KMS-11 (cell line): Measurements from ENCODE around the gene MAPRE3.

Experiments used
- H2AFZ ChIP-seq: fragments of 200-600 bp; sonication (generic); 2 replicates; pipeline ENCODE4 v1.6.1; 2016; ENCODE audit warnings: antibody characterized with exemption, mixed run types, low read depth
- H3K27ac ChIP-seq: fragments of 200-600 bp; sonication (generic); 2 replicates; pipeline ENCODE4 v1.6.1; 2016; ENCODE audit warnings: mild to moderate bottlenecking, mixed run types
- H3K27me3 ChIP-seq: fragments of 200-600 bp; sonication (generic); 2 replicates; pipeline ENCODE4 v1.6.1; 2017; ENCODE audit warnings: mild to moderate bottlenecking, low read depth, mixed run types, moderate library complexity; ENCODE audit not compliant: insufficient read depth
- H3K36me3 ChIP-seq: fragments of 200-600 bp; sonication (generic); 2 replicates; pipeline ENCODE4 v1.6.1; 2017; ENCODE audit warnings: mild to moderate bottlenecking, mixed run types; ENCODE audit not compliant: insufficient read depth
- H3K4me1 ChIP-seq: fragments of 200-600 bp; sonication (generic); 2 replicates; pipeline ENCODE4 v1.6.1; 2016; ENCODE audit warnings: mild to moderate bottlenecking, low read depth, mixed run types; ENCODE audit not compliant: poor library complexity, severe bottlenecking
- H3K4me2 ChIP-seq: fragments of 200-600 bp; sonication (generic); 2 replicates; pipeline ENCODE4 v1.7.0; 2016; ENCODE audit warnings: mild to moderate bottlenecking, mixed run types
- H3K4me3 ChIP-seq: fragments of 200-600 bp; sonication (generic); IDR thresholded peaks from 2 replicates; pipeline ENCODE4 v1.6.1; 2017; ENCODE audit warnings: low read depth, low read length, mixed read lengths; ENCODE audit not compliant: insufficient read depth
- H3K79me2 ChIP-seq: fragments of 200-600 bp; sonication (generic); 2 replicates; pipeline ENCODE4 v1.6.1; 2016; ENCODE audit warnings: low read depth, mixed run types; ENCODE audit not compliant: insufficient read depth
- H3K9ac ChIP-seq: fragments of 200-600 bp; sonication (generic); 2 replicates; pipeline ENCODE4 v1.6.1; 2016; ENCODE audit warnings: mild to moderate bottlenecking, mixed run types
- H4K20me1 ChIP-seq: fragments of 200-600 bp; sonication (generic); 2 replicates; pipeline ENCODE4 v1.6.1; 2016; ENCODE audit warnings: mild to moderate bottlenecking, mixed run types; ENCODE audit not compliant: insufficient read depth
- CTCF ChIP-seq: fragments of 200-600 bp; sonication (generic); conservative IDR thresholded peaks from 2 replicates; pipeline ENCODE4 v1.6.1; 2017; ENCODE audit warnings: low read depth, mild to moderate bottlenecking, antibody characterized with exemption, low read length, moderate library complexity, mixed read lengths

Gene MAPRE3

GRCh38 chr2:27001950-27002349 lies 31.5 kb downstream of the MAPRE3 start:
- no peak for TF ChIP-seq CTCF
- Histone ChIP-seq H3K27ac (no peak overlapping the region), H3K9ac (no peak overlapping the region), H4K20me1 (no peaks in the 10 kb centered on the region), H3K36me3 (no peaks in the 10 kb centered on the region), H3K27me3 (no peaks in the 10 kb centered on the region), H3K4me2 (no peak overlapping the region), H3K4me3 (no peak overlapping the region), H2AFZ (no peak overlapping the region), H3K4me1 (no peaks in the 10 kb centered on the region), H3K79me2 (no peaks in the 10 kb centered on the region)

DNA sequence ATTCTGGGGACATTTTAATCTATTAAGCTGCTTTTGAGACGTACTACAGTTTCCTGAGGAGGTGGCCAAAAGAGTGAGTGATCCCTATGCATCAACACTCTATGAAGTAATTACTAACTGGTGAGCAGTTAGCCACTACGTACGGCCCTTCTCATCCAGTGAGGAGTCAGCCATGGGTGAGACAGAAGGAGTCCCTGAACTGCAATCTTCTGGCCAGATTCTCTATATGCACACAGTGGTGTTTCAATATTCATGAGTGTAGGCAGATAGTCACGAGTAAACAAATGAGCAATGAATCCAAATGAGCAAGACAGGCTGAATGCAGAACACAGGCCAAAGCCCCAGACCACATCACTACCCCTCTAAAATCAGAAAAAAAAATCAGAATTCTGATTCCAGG lies 32.6 kb downstream of the MAPRE3 start:
- no peaks in the 10 kb centered on the region for H3K36me3 ChIP-seq
- H3K4me2 ChIP-seq = no peak overlapping the region
- no peak overlapping the region for H2AFZ ChIP-seq
- no peaks in the 10 kb centered on the region for H4K20me1 ChIP-seq
- no peak overlapping the region for H3K9ac ChIP-seq
- no peak for TF ChIP-seq CTCF
- H3K27me3 ChIP-seq = no peaks in the 10 kb centered on the region
- H3K27ac ChIP-seq = no peak overlapping the region
- H3K4me3 ChIP-seq = no peak overlapping the region
- no peaks in the 10 kb centered on the region for H3K79me2 ChIP-seq
- no peaks in the 10 kb centered on the region for H3K4me1 ChIP-seq

DNA sequence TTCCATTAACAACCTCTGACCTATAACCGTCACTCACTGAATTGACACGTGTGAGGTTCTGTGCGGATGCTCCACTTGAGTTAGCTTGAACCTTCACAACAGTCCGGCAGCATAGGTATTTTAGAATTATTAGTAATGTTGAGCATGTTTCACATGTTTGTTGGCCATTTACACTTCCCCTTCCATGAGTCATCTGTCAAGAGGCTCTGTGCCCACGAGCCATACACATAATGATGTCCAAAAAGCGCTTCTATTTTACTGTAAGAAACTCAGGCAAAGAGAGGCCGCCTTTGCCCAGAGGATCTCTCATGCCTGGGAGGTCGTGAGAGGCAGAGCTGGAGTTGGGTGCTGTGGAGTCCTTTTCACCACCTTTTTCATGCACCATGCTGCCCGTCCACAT lies 33.4 kb downstream of the MAPRE3 start:
- Histone ChIP-seq H3K79me2 (no peaks in the 10 kb centered on the region), H3K4me1 (no peaks in the 10 kb centered on the region), H3K4me3 (no peak overlapping the region), H2AFZ (no peak overlapping the region), H3K27me3 (no peaks in the 10 kb centered on the region), H3K4me2 (no peak overlapping the region), H4K20me1 (no peaks in the 10 kb centered on the region), H3K27ac (no peak overlapping the region), H3K9ac (no peak overlapping the region), H3K36me3 (no peaks in the 10 kb centered on the region)
- no peak for TF ChIP-seq CTCF

DNA sequence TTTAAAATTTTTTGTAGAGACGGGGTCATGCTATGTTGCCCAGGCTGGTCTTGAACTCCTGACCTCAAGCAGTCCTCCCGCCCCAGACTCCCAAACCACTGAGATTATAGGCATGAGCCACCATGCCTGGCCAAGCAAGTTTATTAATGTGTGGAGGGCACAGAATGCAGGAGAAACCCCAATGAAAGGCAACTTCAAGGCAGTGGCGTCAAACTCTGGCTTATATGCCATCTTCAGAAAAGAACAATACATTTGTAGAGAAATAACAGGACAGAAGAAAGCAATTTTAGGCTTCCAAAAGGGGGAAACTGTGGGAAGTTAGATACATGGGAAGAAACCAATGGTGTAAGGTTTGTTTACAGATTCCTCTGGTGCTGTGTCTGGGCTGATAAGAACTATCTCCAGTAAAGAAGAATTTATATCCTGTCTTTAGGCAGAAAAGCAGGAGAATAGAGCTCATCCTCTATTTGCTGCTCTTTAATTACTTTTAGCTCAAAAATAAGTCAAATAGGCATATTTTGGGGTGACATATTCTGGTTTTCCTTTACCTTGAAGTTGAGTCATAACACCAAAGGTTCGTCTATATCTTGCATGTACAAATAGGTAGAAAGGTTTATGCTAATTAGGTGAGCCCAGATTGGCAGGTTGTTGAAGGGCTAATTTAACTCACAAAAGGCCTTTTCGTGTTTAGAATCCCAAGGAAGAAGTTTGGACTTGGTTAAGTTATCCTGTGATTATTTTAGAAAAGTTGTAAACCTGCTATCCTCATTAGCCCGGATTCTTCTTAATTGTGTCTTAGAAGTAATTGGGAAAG lies 36.4 kb downstream of the MAPRE3 start:
- Histone ChIP-seq H2AFZ (no peak overlapping the region), H3K36me3 (no peaks in the 10 kb centered on the region), H3K9ac (no peak overlapping the region), H3K4me2 (no peak overlapping the region), H3K27me3 (no peaks in the 10 kb centered on the region; the same call in 1 of the 2 replicates), H3K27ac (no peak overlapping the region), H3K4me1 (peaks cover 6% of the 10 kb centered on the region), H3K79me2 (no peaks in the 10 kb centered on the region), H3K4me3 (no peak overlapping the region), H4K20me1 (no peaks in the 10 kb centered on the region)
- TF ChIP-seq CTCF = no peak
